IMR-90 (cell line): ENCODE results near the gene NUDT5. TPM values are rescaled to one million over a fixed set of nuclear protein-coding genes. Genes with fewer than 3 reads are reported as not detected.

Source experiments
- ATAC-seq: fragments of 200-7000 bp; cut with Tn5 transposase; 2 replicates; pipeline ENCODE4 v1.9.1; 2020; ENCODE audit warnings: low read depth, mild to moderate bottlenecking, moderate library complexity
- BruUV-seq: library from RNA; stranded (reverse); fragments of 400-500 nt; replicated peaks from 2 replicates; lab custom pipeline; 2021; lab: Mats Ljungman, UMichigan
- CTCF ChIA-PET: fragments of 300-600 bp; formaldehyde crosslinking; extraction: SDS; loops from one replicate; lab custom pipeline; 2021; ENCODE audit warnings: antibody characterized with exemption; lab: Yijun Ruan, JAX
- POLR2A ChIA-PET: fragments of 300-600 bp; sonication (Branson Sonifier 250); formaldehyde crosslinking; loops from one replicate; lab custom pipeline; 2022; ENCODE audit warnings: antibody characterized with exemption; ENCODE audit not compliant: unreplicated experiment; lab: Charles Lee
- DNase-seq: peaks from one replicate; pipeline ENCODE4 v3.0.0; 2013
- H2AFZ ChIP-seq: replicated peaks from 2 replicates; pipeline ENCODE3; 2013; ENCODE audit warnings: low read length, mild to moderate bottlenecking; ENCODE audit not compliant: poor library complexity
- H2AK5ac ChIP-seq: 2 replicates; pipeline ENCODE4 v1.6.1; 2013; ENCODE audit warnings: low read depth, low read length, inconsistent platforms
- H2AK9ac ChIP-seq: replicated peaks from 2 replicates; pipeline ENCODE3; 2013; ENCODE audit warnings: mild to moderate bottlenecking, low read depth, low read length, moderate library complexity; ENCODE audit not compliant: poor library complexity
- H2BK120ac ChIP-seq: 2 replicates; pipeline ENCODE4 v1.6.1; 2013; ENCODE audit warnings: low read depth, low read length, inconsistent platforms
- H2BK15ac ChIP-seq: 3 replicates; pipeline ENCODE4 v1.6.1; 2013; ENCODE audit warnings: low read depth, low read length, inconsistent platforms
- H2BK20ac ChIP-seq: 2 replicates; pipeline ENCODE4 v1.6.1; 2013; ENCODE audit warnings: low read depth, mild to moderate bottlenecking, inconsistent platforms, low read length, moderate library complexity
- H2BK5ac ChIP-seq: 2 replicates; pipeline ENCODE4 v1.6.1; 2013; ENCODE audit warnings: mild to moderate bottlenecking, low read depth, low read length, inconsistent platforms; ENCODE audit not compliant: poor library complexity, severe bottlenecking
- H3K14ac ChIP-seq: replicated peaks from 2 replicates; pipeline ENCODE4 v1.6.1; 2013; ENCODE audit warnings: low read depth, low read length, inconsistent platforms
- H3K18ac ChIP-seq: 2 replicates; pipeline ENCODE4 v1.6.1; 2013; ENCODE audit warnings: low read depth, low read length, control low read depth
- H3K23ac ChIP-seq: 2 replicates; pipeline ENCODE4 v1.6.1; 2013; ENCODE audit warnings: low read depth, low read length, inconsistent platforms
- H3K27ac ChIP-seq: 2 replicates; pipeline ENCODE4 v1.5.1; 2013; ENCODE audit warnings: mild to moderate bottlenecking, control low read depth, low read length; ENCODE audit not compliant: insufficient read depth
- H3K27me3 ChIP-seq: 2 replicates; pipeline ENCODE4 v1.6.1; 2013; ENCODE audit warnings: low read length; ENCODE audit not compliant: control insufficient read depth, insufficient read depth
- H3K36me3 ChIP-seq: 2 replicates; pipeline ENCODE4 v1.6.1; 2013; ENCODE audit warnings: low read length, mixed read lengths; ENCODE audit not compliant: control insufficient read depth, insufficient read depth
- H3K4ac ChIP-seq: 2 replicates; pipeline ENCODE4 v1.6.1; 2013; ENCODE audit warnings: low read depth, low read length, inconsistent platforms
- H3K4me1 ChIP-seq: 2 replicates; pipeline ENCODE4 v1.6.1; 2013; ENCODE audit warnings: low read length, mixed read lengths; ENCODE audit not compliant: control insufficient read depth, insufficient read depth
- H3K4me2 ChIP-seq: 2 replicates; pipeline ENCODE4 v1.6.1; 2013; ENCODE audit warnings: low read depth, mild to moderate bottlenecking, control low read depth, low read length, moderate library complexity
- H3K4me3 ChIP-seq: 2 replicates; pipeline ENCODE4 v1.5.1; 2013; ENCODE audit warnings: low read depth, mild to moderate bottlenecking, control low read depth, low read length, moderate library complexity; ENCODE audit not compliant: insufficient read depth
- H3K56ac ChIP-seq: 2 replicates; pipeline ENCODE4 v1.6.1; 2013; ENCODE audit warnings: low read length, inconsistent platforms; ENCODE audit not compliant: insufficient read depth; ENCODE audit errors: extremely low read depth
- H3K79me1 ChIP-seq, 2 experiments: 2 replicates each; pipeline ENCODE4 v1.6.1; 2013; ENCODE audit warnings: low read length in 2 of 2, inconsistent platforms in 1 of 2, low read depth in 1 of 2
- H3K9ac ChIP-seq: 2 replicates; pipeline ENCODE4 v1.6.1; 2013; ENCODE audit warnings: low read depth, low read length, control low read depth
- H3K9me1 ChIP-seq: 2 replicates; pipeline ENCODE4 v1.6.1; 2013; ENCODE audit warnings: low read length, inconsistent platforms; ENCODE audit not compliant: insufficient read depth
- H3K9me3 ChIP-seq: 2 replicates; pipeline ENCODE4 v1.6.1; 2013; ENCODE audit warnings: low read length; ENCODE audit not compliant: control insufficient read depth, insufficient read depth
- H4K20me1 ChIP-seq: 2 replicates; pipeline ENCODE4 v1.6.1; 2013; ENCODE audit warnings: low read length, inconsistent platforms; ENCODE audit not compliant: insufficient read depth
- H4K5ac ChIP-seq: 2 replicates; pipeline ENCODE4 v1.6.1; 2013; ENCODE audit warnings: mild to moderate bottlenecking, low read depth, low read length, control low read depth
- H4K8ac ChIP-seq, 2 experiments: 2 replicates each; pipeline ENCODE4 v1.6.1; 2013; ENCODE audit warnings: low read depth in 2 of 2, low read length in 2 of 2, control low read depth in 1 of 2, inconsistent platforms in 1 of 2
- H4K91ac ChIP-seq: 2 replicates; pipeline ENCODE4 v1.6.1; 2013; ENCODE audit warnings: low read depth, low read length, inconsistent platforms; ENCODE audit not compliant: insufficient read depth
- MAFK ChIP-seq: IDR thresholded peaks from 2 replicates; pipeline ENCODE4 v1.6.1; 2012; ENCODE audit warnings: low read depth, low read length, improper control_type of control experiment
- WGBS, 2 experiments: methylation state at CpG; one replicate each; pipeline versions ENCODE4 v1.1.5 to v1.1.7; 2013; ENCODE audit warnings: missing lambda C conversion rate in 2 of 2; ENCODE audit not compliant: insufficient read length in 1 of 2; ENCODE audit errors: extremely low coverage in 2 of 2; 5-methylcytosine and 5-hydroxymethylcytosine counted together
- dilution Hi-C: fragments of 300-500 bp; cut with HindIII; formaldehyde crosslinking; loops from one replicate; pipeline ENCODE4 v1.14.3; 2018; ENCODE audit warnings: low sequenced_read_pairs; ENCODE audit not compliant: unreplicated experiment
- in situ Hi-C: fragments of 300-500 bp; cut with MboI; formaldehyde crosslinking; loops from 3 replicates; pipeline ENCODE4 v1.14.3; 2019; ENCODE audit warnings: low sequenced_read_pairs, inconsistent platforms, mixed read lengths
- intact Hi-C: fragments of 100-400 bp; cut with micrococcal nuclease; formaldehyde crosslinking; loops from 2 replicates; pipeline ENCODE4 v1.10.0; 2022
- polyA plus RNA-seq, 3 experiments: library from polyadenylated mRNA; depleted of rRNA; stranded (reverse); fragments of >200 nt; gene quantifications; 2 replicates each; pipeline ENCODE4 v1.2.3, GENCODE V29; 2012; ENCODE audit warnings: low replicate concordance in 1 of 3
- total RNA-seq: library from RNA; depleted of rRNA; stranded (reverse); fragments of >200 nt; gene quantifications from 2 replicates; pipeline ENCODE4 v1.2.3, GENCODE V29; 2012

NUDT5 gene
- total and polyA plus RNA-seq, 2 of the 4 experiments (the other 2 are of a cell fraction) = 70.1 to 74.6 TPM

DNA sequence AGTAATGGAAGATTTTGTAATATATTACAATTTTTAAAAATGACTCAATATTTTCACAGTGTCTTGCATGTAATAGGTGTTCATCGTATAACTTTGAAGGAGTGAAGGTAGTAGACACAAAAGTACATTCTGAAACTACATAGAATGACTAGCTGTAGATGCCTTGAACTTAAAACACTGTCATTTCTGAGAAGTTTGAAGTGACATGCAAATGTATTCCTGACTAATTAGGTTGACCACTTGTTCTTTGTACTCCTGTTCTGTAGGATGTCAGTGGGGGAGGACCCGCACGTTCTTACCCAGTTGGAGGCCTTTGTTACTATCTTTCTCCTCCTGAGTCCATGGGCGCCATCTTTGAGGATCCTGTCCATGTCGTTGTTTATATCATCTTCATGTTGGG, 35.0 kb downstream of the NUDT5 start:
- Histone ChIP-seq H3K4me3 (no peak overlapping the region), H2BK5ac (no peak overlapping the region), H3K79me1 (peaks cover 0 to 12% of the 10 kb centered on the region in 2 experiments; a peak in 1 of 4 replicates), H3K4ac (no peak overlapping the region), H3K27me3 (no peaks in the 10 kb centered on the region), H4K20me1 (no peaks in the 10 kb centered on the region), H3K4me2 (no peak overlapping the region), H3K18ac (no peak overlapping the region), H4K8ac (no peak overlapping the region), H3K56ac (no peak overlapping the region), H2BK20ac (no peak overlapping the region), H2BK120ac (no peak overlapping the region), H3K9me1 (peaks cover 3% of the 10 kb centered on the region), H2AK5ac (no peak overlapping the region), H4K5ac (no peak overlapping the region), H3K4me1 (no peaks in the 10 kb centered on the region), H3K14ac (no peak overlapping the region), H3K9me3 (no peaks in the 10 kb centered on the region), H2AFZ (no peak overlapping the region), H2BK15ac (no peak overlapping the region), H2AK9ac (no peak overlapping the region), H3K27ac (no peak overlapping the region), H3K36me3 (peaks cover 48% of the 10 kb centered on the region), H4K91ac (no peak overlapping the region), H3K23ac (no peak overlapping the region), H3K9ac (no peak overlapping the region)
- ATAC-seq = no peak
- dilution Hi-C loops = no loop called here
- BruUV-seq = no TSS peak
- no peak for TF ChIP-seq MAFK
- intact Hi-C loops = no loop called here
- DNase-seq = no peak
- no CpG with 5 or more reads among the region's 5 CpGs for WGBS, 2 experiments
- POLR2A ChIA-PET = no interaction called here
- in situ Hi-C loops = no loop called here
- CTCF ChIA-PET = no interaction called here
